ENCODE data around the gene LINC00632.
"Not testable (repeated sequence)": the region's sequence is repeated elsewhere in the genome, so short reads cannot be mapped to it uniquely, and the experiment has no call there.

DNA sequence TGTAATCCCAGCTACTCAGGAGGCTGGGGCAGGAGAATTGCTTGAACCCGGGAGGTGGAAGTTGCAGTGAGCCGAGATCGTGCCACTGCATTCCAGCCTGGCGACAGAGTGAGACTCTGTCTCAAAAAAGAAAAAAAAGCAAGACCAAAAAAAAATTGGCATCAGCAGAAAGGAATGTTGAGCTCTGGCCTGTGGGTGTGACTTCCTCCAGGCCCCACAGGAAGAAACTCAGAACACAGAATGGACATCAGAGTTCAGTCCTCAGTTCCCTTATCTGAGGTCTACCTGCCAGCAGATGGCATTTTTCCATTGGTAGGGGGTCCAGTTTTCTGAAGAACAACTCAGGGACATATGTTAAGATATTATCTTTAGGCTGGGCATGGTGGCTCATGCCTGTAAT lies 18.0 kb upstream of the LINC00632 start:
- TF ChIP-seq CTCF (IDR thresholded peaks at IDR 0.05; ENCODE audit: low read depth, low read length, poor library complexity, severe bottlenecking); EZH2phosphoT487 (IDR thresholded peaks at IDR 0.05; ENCODE audit: borderline replicate concordance, low read length): not testable (repeated sequence)
